HCT116 (cell line): Measurements from ENCODE around the gene CXCL1. TPM values are rescaled to one million over a fixed set of nuclear protein-coding genes. Genes with fewer than 3 reads are reported as not detected.

Source experiments
- ATAC-seq: fragments of 200-7000 bp; cut with Tn5 transposase; 2 replicates; pipeline ENCODE4 v1.9.1; 2020; ENCODE audit warnings: mild to moderate bottlenecking, moderate library complexity
- BruUV-seq: library from RNA; stranded (reverse); fragments of 400-500 nt; replicated peaks from 2 replicates; lab custom pipeline; 2021; lab: Mats Ljungman, UMichigan
- CTCF ChIA-PET: fragments of 300-600 bp; sonication (Branson Sonifier 250); formaldehyde crosslinking; loops from one replicate; lab custom pipeline; 2021; ENCODE audit warnings: antibody characterized with exemption; lab: Charles Lee
- POLR2A ChIA-PET: fragments of 300-600, 350-600 bp; sonication (Branson Sonifier 250); formaldehyde crosslinking; loops from one replicate; lab custom pipeline; 2021; ENCODE audit warnings: antibody characterized with exemption; lab: Charles Lee
- RAD21 ChIA-PET, 2 experiments: fragments of 300-600 bp; sonication (Branson Sonifier 250); formaldehyde crosslinking; loops; one replicate each; lab custom pipeline; 2023; ENCODE audit warnings: low total read pairs in 2 of 2; ENCODE audit not compliant: uncharacterized antibody in 2 of 2, unreplicated experiment in 2 of 2, low non-redundant PET in 1 of 2; lab: Charles Lee
- DNase-seq: peaks from one replicate; pipeline ENCODE4 v3.0.0-alpha.2; 2010; ENCODE audit warnings: low read depth, low spot score
- H2AFZ ChIP-seq: fragments of 200-600 bp; shearing (Covaris generic), sonication (generic); 2 replicates; pipeline ENCODE4 v1.6.1; 2017; ENCODE audit warnings: low read depth, mixed run types, mixed read lengths, antibody characterized with exemption, low read length; ENCODE audit not compliant: poor library complexity, severe bottlenecking
- H3K27ac ChIP-seq: 2 replicates; pipeline ENCODE4 v1.5.1; 2012; ENCODE audit warnings: low read depth, low read length
- H3K27me3 ChIP-seq: fragments of 200-600 bp; sonication (generic); 2 replicates; pipeline ENCODE4 v1.6.1; 2016; ENCODE audit warnings: mixed run types, low read length, mixed read lengths; ENCODE audit not compliant: insufficient read depth
- H3K36me3 ChIP-seq, 2 experiments: fragments of 200-500 bp in 1 of 2; fragments of 200-600 bp in 1 of 2; sonication (Bioruptor generic) in 1 of 2; sonication (generic) in 1 of 2; 2 replicates each; pipeline versions ENCODE4 v1.5.1 to v1.6.1; 2014 to 2016; ENCODE audit warnings: low read length in 2 of 2, inconsistent platforms in 1 of 2, mixed read lengths in 1 of 2, mixed run types in 1 of 2; ENCODE audit not compliant: insufficient read depth in 2 of 2, control insufficient read depth in 1 of 2
- H3K4me1 ChIP-seq, 2 experiments: fragments of 200-600 bp in 1 of 2; sonication (generic) in 1 of 2; 2 replicates each; pipeline versions ENCODE4 v1.5.1 to v1.6.1; 2012 to 2017; ENCODE audit warnings: low read length in 2 of 2, inconsistent platforms in 1 of 2, mild to moderate bottlenecking in 1 of 2, mixed read lengths in 1 of 2, mixed run types in 1 of 2, moderate library complexity in 1 of 2; ENCODE audit not compliant: insufficient read depth in 2 of 2, control insufficient read depth in 1 of 2
- H3K4me2 ChIP-seq: fragments of 200-600 bp; sonication (generic); 2 replicates; pipeline ENCODE4 v1.6.1; 2017; ENCODE audit warnings: mixed run types, low read length, mixed read lengths
- H3K4me3 ChIP-seq, 2 experiments: fragments of 200-600 bp in 1 of 2; sonication (generic) in 1 of 2; replicated peaks in 1 of 2; 2 replicates each; pipeline ENCODE4 v1.5.1; 2011 to 2016; ENCODE audit warnings: low read length in 2 of 2, control low read depth in 1 of 2, low read depth in 1 of 2, mild to moderate bottlenecking in 1 of 2, mixed read lengths in 1 of 2, mixed run types in 1 of 2
- H3K79me2 ChIP-seq: fragments of 200-600 bp; sonication (generic); 2 replicates; pipeline ENCODE4 v1.6.1; 2017; ENCODE audit warnings: mild to moderate bottlenecking, mixed run types, low read length, moderate library complexity, mixed read lengths; ENCODE audit not compliant: insufficient read depth
- H3K9ac ChIP-seq: fragments of 200-600 bp; sonication (generic); 2 replicates; pipeline ENCODE4 v1.6.1; 2016; ENCODE audit warnings: low read length, mixed read lengths
- H3K9me2 ChIP-seq: fragments of 200-600 bp; sonication (generic), shearing (Covaris generic); 2 replicates; pipeline ENCODE4 v1.6.1; 2017; ENCODE audit warnings: mixed run types, mild to moderate bottlenecking, moderate library complexity; ENCODE audit not compliant: insufficient read depth
- H3K9me3 ChIP-seq, 2 experiments: fragments of 200-500 bp in 1 of 2; fragments of 200-600 bp in 1 of 2; sonication (Bioruptor generic) in 1 of 2; sonication (generic) in 1 of 2; 2 replicates each; pipeline ENCODE4 v1.6.1; 2014 to 2017; ENCODE audit warnings: low read length in 2 of 2, mixed read lengths in 2 of 2, inconsistent platforms in 1 of 2, low read depth in 1 of 2, mild to moderate bottlenecking in 1 of 2, mixed run types in 1 of 2, moderate library complexity in 1 of 2; ENCODE audit not compliant: control insufficient read depth in 1 of 2, insufficient read depth in 1 of 2
- H4K20me1 ChIP-seq: fragments of 200-600 bp; sonication (generic), shearing (Covaris generic); 2 replicates; pipeline ENCODE4 v1.6.1; 2017; ENCODE audit warnings: mixed run types, mild to moderate bottlenecking, moderate library complexity; ENCODE audit not compliant: insufficient read depth
- ATF3 ChIP-seq: IDR thresholded peaks from 2 replicates; pipeline ENCODE4 v1.6.1; 2012
- CEBPB ChIP-seq: IDR thresholded peaks from 2 replicates; pipeline ENCODE4 v1.6.1; 2012; ENCODE audit warnings: low read depth
- CTCF ChIP-seq, 3 experiments: fragments of 200-600 bp in 1 of 3; sonication (generic) in 1 of 3; IDR thresholded peaks in 2 of 3; conservative IDR thresholded peaks in 1 of 3; 2 replicates each; pipeline ENCODE4 v1.5.1; 2012 to 2017; ENCODE audit warnings: low read depth in 2 of 3, low read length in 2 of 3, antibody characterized with exemption in 1 of 3, borderline replicate concordance in 1 of 3, control low read depth in 1 of 3, mild to moderate bottlenecking in 1 of 3, mixed read lengths in 1 of 3, mixed run types in 1 of 3, moderate library complexity in 1 of 3; ENCODE audit not compliant: insufficient read depth in 1 of 3
- EGR1 ChIP-seq: IDR thresholded peaks from 2 replicates; pipeline ENCODE4 v1.6.1; 2012; ENCODE audit warnings: low read depth
- MAX ChIP-seq: IDR thresholded peaks from 2 replicates; pipeline ENCODE4 v1.6.1; 2012
- POLR2A ChIP-seq: IDR thresholded peaks from 2 replicates; pipeline ENCODE4 v1.7.0; 2011; ENCODE audit warnings: borderline replicate concordance; ENCODE audit not compliant: insufficient read depth, insufficient read length; ENCODE audit errors: extremely low read depth
- REST ChIP-seq: IDR thresholded peaks from 2 replicates; pipeline ENCODE4 v1.6.1; 2012; ENCODE audit warnings: low read depth
- YY1 ChIP-seq: IDR thresholded peaks from 2 replicates; pipeline ENCODE4 v1.6.1; 2011; ENCODE audit warnings: low read length, low read depth, moderate library complexity, mild to moderate bottlenecking; ENCODE audit not compliant: insufficient replicate concordance; ENCODE audit errors: extremely low read depth
- ZBTB33 ChIP-seq: IDR thresholded peaks from 2 replicates; pipeline ENCODE4 v1.6.1; 2011; ENCODE audit warnings: mild to moderate bottlenecking, low read length, moderate library complexity; ENCODE audit not compliant: insufficient replicate concordance; ENCODE audit errors: extremely low read depth
- ZNF274 ChIP-seq: fragments of 200-500 bp; sonication (Bioruptor generic); IDR thresholded peaks from 2 replicates; pipeline ENCODE4 v1.6.1; 2014; ENCODE audit warnings: mild to moderate bottlenecking, low read depth, low read length, inconsistent platforms
- intact Hi-C: fragments of 100-400 bp; cut with micrococcal nuclease; formaldehyde crosslinking; loops from 2 replicates; pipeline ENCODE4 v1.10.0; 2022
- total RNA-seq: library from RNA; stranded (reverse); gene quantifications from one replicate; pipeline ENCODE4 v1.2.1, GENCODE V29; 2021; ENCODE audit not compliant: unreplicated experiment

Gene CXCL1
- total RNA-seq, 1 experiment from 2014 or later = 2.5 TPM

- intact Hi-C loops = no loop called here
- H2AFZ ChIP-seq = no peak overlapping the region
- DNase-seq = no peak
- TF ChIP-seq ZNF274 = no peak
- no peak for TF ChIP-seq CEBPB
- no peak for TF ChIP-seq EGR1
- TF ChIP-seq ZBTB33 = no peak
- H3K9me3 ChIP-seq = no peaks in the 10 kb centered on the region
- H3K79me2 ChIP-seq = no peaks in the 10 kb centered on the region
- POLR2A ChIA-PET = no interaction called here
- no peaks in the 10 kb centered on the region for H3K9me2 ChIP-seq
- no peak overlapping the region for H3K27ac ChIP-seq
- no peaks in the 10 kb centered on the region for H3K27me3 ChIP-seq
- H3K4me3 ChIP-seq = no peak overlapping the region
- no peak for ATAC-seq
- no peak overlapping the region for H3K4me2 ChIP-seq
- H3K36me3 ChIP-seq = no peaks in the 10 kb centered on the region
- H3K4me1 ChIP-seq = no peaks in the 10 kb centered on the region
- BruUV-seq = no TSS peak
- CTCF ChIA-PET = no interaction called here
- RAD21 ChIA-PET = no interaction called here
- no peak overlapping the region for H3K9ac ChIP-seq
- no peaks in the 10 kb centered on the region for H4K20me1 ChIP-seq
Observed at GRCh38 chr4:73891326-73891725, 22.1 kb downstream of the CXCL1 start.

- H2AFZ ChIP-seq = no peak overlapping the region
- H4K20me1 ChIP-seq = no peaks in the 10 kb centered on the region
- no peak overlapping the region for H3K27ac ChIP-seq
- ChIA-PET CTCF (no interaction called here), RAD21 (no interaction called here), POLR2A (no interaction called here)
- H3K9me2 ChIP-seq = no peaks in the 10 kb centered on the region
- DNase-seq (no peak), ATAC-seq (no peak)
- no peaks in the 10 kb centered on the region for H3K79me2 ChIP-seq
- intact Hi-C loops = no loop called here
- H3K36me3 ChIP-seq = no peaks in the 10 kb centered on the region
- H3K27me3 ChIP-seq = no peaks in the 10 kb centered on the region
- H3K9ac ChIP-seq = no peak overlapping the region
- H3K4me2 ChIP-seq = no peak overlapping the region
- no peaks in the 10 kb centered on the region for H3K4me1 ChIP-seq
- no peaks in the 10 kb centered on the region for H3K9me3 ChIP-seq
- H3K4me3 ChIP-seq = no peak overlapping the region
- no TSS peak for BruUV-seq
- TF ChIP-seq POLR2A (no peak), ATF3 (no peak), MAX (no peak), YY1 (no peak), CEBPB (no peak), REST (no peak), CTCF (IDR thresholded peaks at IDR 0.05 in 2 of 3, conservative IDR thresholded peaks at IDR 0.05 in 1 of 3; ENCODE audit: borderline replicate concordance in 1 of 3, insufficient read depth in 1 of 3, low read depth in 2 of 3, low read length in 2 of 3) (no peak)
Observed at GRCh38 chr4:73891739-73892405, 22.7 kb downstream of the CXCL1 start.
